ENCODE measurements around the gene RNF181. TPM values are rescaled to one million over a fixed set of nuclear protein-coding genes. Genes with fewer than 3 reads are reported as not detected.

Gene RNF181
- total RNA-seq = 157 and 188 TPM in 2 replicates

GRCh38 chr2:85595301-85596025 is at the start of gene RNF181:
Gene RNF181 (plus strand): TSS chr2:85595745. CDS start chr2:85595764, 19 bp downstream.

DNA sequence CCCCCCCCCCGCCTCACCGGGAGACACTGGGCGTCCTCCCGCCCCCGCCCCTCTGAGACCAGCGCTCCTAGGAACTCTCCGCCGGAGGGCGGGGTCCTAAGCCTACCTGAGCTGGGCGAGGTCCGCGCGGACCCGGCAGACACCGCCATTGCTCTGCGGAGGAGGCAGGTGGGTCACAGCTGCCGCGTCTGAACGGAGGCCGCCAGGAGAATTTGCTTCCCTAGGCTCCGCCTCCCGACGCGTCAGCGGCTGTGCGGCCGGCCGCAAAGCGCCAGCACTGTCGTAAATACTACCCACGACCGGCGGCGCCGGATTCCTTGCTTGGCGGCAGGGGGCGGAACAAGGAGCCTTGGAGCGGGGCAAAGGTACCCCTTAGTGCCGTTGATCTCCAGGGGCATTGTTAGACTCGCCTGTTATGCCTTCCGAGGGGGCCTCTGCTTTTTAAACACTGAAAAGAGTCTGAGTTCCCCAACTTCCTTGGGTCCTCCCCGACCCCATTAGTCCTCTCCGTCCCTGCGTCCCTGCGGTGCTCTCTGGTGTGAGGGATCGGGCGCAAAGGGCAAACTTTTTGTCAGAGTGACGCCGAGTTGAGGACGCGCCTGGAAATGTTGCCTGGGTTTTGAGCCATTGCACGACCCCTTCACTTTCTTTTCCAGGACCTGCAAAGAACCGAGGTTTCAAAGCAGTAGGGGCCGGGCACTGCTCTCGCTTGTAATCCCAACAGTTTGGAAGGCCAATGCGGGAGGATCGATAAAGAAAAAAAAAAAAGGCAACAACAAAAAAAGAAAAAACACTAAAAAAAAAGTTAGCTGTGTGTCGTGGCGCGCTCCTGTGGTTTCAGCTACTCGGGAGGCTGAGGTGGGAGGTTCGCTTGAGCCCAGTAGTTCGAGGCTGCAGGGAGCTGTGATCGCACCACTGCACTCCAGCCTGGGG is 34.0 kb upstream of the RNF181 start, which contains the start of gene GGCX:
Gene GGCX, minus strand, starts transcription at position 214 of the 933 bp plus-strand sequence. Its CDS starts 65 bp downstream, at position 149.

GRCh38 chr2:85577386-85578242 is 17.9 kb upstream of the RNF181 start, which contains the start of gene VAMP8:
Gene VAMP8 (plus strand): TSS chr2:85577586. CDS start chr2:85577647, 61 bp downstream.

DNA sequence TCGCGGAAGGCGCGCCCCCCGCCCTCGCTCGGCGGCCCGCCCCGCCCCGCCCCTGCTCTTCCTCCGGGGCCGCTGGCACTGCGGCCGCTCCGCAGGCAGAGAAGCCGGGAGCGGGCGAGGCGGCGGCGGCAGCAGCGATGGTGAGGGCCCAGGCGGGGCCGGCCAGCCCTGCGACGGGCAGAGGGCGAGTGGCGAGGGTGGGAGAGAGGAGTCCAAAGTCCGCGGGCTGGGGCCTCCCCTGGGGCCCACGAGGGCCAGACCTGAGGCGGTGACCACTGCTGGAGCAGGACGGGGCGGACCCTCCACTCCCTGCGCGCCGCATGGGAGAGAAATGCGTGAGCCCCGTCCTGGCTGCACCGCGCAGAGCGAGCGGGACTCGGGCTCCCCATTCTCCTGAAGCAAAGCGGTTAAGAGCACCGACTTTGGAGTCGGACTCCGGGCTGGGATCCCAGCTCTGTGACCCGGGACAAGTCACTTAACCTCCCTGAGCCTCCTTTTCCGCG is 11.1 kb upstream of the RNF181 start, which contains the start of gene VAMP5:
Gene VAMP5, plus strand, starts transcription at position 78 of the 503 bp plus-strand sequence. Its CDS starts 60 bp downstream, at position 138.

DNA sequence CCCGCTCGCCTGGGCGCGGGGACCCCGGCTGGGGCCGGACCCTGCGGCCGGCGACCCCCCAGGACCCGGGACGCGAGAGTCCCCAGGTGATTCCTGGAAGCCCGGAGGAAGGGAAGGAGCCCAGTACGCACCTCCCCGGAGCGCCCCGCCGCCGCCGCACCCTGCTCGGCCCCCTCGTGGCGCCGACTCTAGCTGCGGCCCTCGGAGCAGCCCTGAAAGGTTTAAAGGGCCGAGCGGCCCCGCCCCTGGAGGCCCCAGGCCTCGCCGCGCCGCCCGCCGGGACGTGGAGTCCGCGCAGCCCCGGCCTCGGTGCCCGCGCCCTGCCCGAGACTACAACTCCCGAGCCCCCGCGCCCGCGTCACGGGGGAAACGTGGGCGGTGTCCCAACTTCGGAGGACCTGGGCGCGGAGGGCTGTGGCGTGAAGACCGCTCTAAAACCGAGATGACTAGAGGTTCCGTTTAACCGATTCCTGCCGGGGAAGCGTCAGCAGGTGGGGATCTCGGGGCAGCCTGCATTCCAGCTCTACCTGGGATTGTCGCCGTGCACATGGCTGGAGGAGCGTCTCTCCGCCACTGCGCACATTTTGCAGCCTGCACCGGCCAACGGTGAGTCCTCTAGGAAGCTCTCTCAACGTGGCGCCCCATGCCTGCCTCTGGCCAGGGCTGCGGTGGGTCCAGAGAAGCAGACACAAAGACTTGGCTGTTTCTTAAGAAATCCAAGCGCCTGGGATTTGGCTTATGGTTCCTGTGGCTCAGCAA is 7.1 kb downstream of the RNF181 start, which contains the start of gene TMEM150A:
Gene TMEM150A, minus strand, starts transcription at position 223 of the 759 bp plus-strand sequence. CDS start 750 bp downstream, outside the sequence.

DNA sequence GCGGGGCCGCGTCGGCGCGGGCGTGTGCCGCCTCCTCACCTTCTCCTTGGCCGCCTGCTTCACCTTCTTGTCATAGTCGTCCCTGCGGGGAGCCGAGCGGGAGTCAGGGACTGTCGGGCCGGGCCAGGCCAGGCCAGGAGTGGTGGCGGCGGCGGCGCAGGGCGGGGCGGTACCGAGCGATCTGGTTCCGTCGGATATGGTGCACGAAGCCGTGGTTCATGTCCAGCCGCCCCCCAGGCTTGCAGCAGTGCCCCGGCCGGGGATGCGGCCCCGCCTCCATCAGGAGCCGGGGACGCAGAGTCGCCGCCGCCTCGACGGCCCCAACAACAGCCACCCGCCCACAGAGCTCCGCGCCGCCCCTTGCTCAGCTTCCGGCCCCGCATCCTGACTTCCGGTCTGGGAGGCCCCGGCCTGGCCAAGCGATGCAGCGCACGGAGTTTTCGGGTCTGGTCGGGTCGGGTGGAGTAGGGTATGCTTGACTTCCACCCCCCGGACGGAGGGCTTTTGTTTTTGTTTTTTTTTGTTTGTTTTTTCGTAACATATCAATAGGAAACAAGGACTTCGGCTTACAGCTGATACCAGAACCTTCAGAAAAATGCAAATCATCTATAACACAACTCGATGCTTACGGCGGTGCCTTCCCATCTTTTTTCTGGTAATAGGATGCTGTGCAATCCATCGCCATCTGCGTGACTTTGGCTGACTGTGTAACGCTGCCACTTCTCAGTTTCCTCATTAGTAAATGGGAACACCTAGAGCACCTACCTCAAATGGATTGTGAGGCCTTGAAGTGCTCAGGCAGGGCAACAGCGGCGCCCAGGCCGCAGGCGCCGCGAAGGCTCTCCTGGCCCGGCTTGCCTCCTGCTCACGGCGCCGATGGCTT is 16.4 kb downstream of the RNF181 start, which contains the start of gene C2orf68:
Gene C2orf68, minus strand, starts transcription at position 362 of the 883 bp plus-strand sequence. Its CDS starts 82 bp downstream, at position 280.

Other genes with a start within 250 kb of the RNF181 start
- 26.6 and 35.0 TPM in 2 replicates for gene RETSAT, start 241.2 kb upstream of the RNF181 start, total RNA-seq
- 10.0 and 15.3 TPM in 2 replicates for gene ELMOD3, start 241.0 kb upstream of the RNF181 start, total RNA-seq
- gene CAPG, start 185.4 kb upstream of the RNF181 start, total RNA-seq = 72.2 and 88.8 TPM in 2 replicates
- gene SH2D6, start 177.0 kb upstream of the RNF181 start, total RNA-seq = not detected in 2 replicates
- 95.3 and 95.9 TPM in 2 replicates for gene MAT2A, start 56.6 kb upstream of the RNF181 start, total RNA-seq
- 34.6 and 35.4 TPM in 2 replicates for gene GGCX, start 34.3 kb upstream of the RNF181 start, total RNA-seq
- 5.8 TPM in 1 of 2 replicates, not detected in the other for gene VAMP8, start 18.2 kb upstream of the RNF181 start, total RNA-seq
- gene VAMP5, start 11.3 kb upstream of the RNF181 start, total RNA-seq = 33.1 and 70.7 TPM in 2 replicates
- gene TMEM150A, start 7.0 kb downstream of the RNF181 start, total RNA-seq = 22.9 and 26.7 TPM in 2 replicates
- 5.3 and 8.2 TPM in 2 replicates for gene C2orf68, start 16.3 kb downstream of the RNF181 start, total RNA-seq
- 39.1 and 51.7 TPM in 2 replicates for gene USP39, start 20.4 kb downstream of the RNF181 start, total RNA-seq
- gene SFTPB, start 72.5 kb downstream of the RNF181 start, total RNA-seq = not detected in 2 replicates
- not detected in 2 replicates for gene GNLY, start 98.6 kb downstream of the RNF181 start, total RNA-seq
- gene ATOH8, start 158.2 kb downstream of the RNF181 start, total RNA-seq = 16.9 and 31.4 TPM in 2 replicates